NCI-H2029 treated with DMSO at 0.1 percent for 48 hours (cell line): Measurements from ENCODE around the gene SLC37A2.
"Not testable (repeated sequence)": the region's sequence is repeated elsewhere in the genome, so short reads cannot be mapped to it uniquely, and the experiment has no call there.

Experiments used
- DNase-seq: peaks from one replicate; lab custom pipeline; 2025; lab: John Stamatoyannopoulos, UW

Gene SLC37A2

GRCh38 chr11:125062931-125063428 is at the start of gene SLC37A2:
TSS of gene SLC37A2 (plus strand) at chr11:125063305. CDS start at chr11:125063368, 63 bp downstream.
- no peak for DNase-seq

- no peak for DNase-seq
These were observed 46.7 kb upstream of the SLC37A2 start for GRCh38 chr11:125016413-125016812.

DNA sequence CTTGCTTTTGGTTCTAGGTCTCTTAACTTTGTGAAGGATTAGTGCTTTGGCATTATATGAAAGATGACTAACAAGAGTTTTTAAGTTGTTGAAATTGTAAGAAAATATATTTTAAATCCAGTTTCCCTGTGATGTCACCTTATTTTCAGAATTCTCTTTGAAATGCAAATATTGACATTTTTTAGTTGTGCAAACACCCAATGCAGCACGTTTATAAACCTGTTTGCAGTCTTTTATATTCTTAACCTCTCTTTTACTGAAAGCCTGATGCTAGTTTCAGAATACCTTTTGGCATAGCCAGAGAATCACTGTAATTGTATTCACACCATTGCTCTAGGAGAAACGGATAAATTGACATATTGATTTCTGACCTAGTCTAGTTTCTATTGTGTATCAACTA is 42.8 kb upstream of the SLC37A2 start:
- no peak for DNase-seq

GRCh38 chr11:125022551-125022950 is 40.6 kb upstream of the SLC37A2 start:
- no peak for DNase-seq

DNA sequence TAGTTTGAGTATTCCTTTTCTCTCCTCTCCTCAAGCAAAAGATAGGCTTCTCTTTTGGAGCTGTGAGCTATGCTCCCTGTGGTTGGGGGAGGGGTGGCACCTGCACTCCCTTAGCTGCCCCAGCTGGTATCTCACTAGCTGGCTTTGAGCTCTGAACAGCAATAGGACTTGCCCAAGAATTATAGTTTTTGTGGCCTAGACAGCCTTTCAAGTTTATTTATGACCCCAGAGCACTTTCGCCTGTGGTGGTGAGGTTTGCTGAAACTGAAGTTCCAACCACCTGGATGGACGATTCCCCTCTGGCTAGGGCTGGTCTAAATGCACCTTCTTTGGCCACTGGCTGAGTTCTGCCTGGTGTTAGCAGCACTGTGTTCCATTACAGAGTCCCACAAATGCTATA is 37.1 kb upstream of the SLC37A2 start:
- DNase-seq: no peak

GRCh38 chr11:125029431-125029830 is 33.7 kb upstream of the SLC37A2 start:
- not testable (repeated sequence) for DNase-seq

GRCh38 chr11:125036933-125037332 is 26.2 kb upstream of the SLC37A2 start:
- no peak for DNase-seq

GRCh38 chr11:125049164-125049792 is 13.8 kb upstream of the SLC37A2 start:
- no peak for DNase-seq

DNA sequence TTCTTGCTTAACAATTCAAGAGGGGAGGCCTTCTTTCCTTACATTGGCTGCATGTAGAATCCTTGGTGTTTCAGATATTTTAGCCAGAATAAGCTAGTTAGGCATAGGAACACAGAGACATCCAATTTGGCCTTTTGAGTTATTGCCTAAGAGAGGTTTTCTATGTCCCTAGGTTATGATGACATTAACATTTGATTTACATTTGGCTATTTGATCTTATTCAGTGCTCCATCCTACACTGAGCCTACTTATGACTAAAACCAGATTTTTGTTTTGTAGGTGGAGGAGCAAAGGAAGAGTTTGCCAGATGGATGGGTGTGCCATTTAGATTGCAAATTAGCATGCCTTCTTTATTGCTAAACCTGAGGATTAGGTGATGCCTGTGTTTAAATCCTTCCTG is 11.1 kb upstream of the SLC37A2 start:
- no peak for DNase-seq

GRCh38 chr11:125053167-125053566 is 9.9 kb upstream of the SLC37A2 start:
- no peak for DNase-seq

DNA sequence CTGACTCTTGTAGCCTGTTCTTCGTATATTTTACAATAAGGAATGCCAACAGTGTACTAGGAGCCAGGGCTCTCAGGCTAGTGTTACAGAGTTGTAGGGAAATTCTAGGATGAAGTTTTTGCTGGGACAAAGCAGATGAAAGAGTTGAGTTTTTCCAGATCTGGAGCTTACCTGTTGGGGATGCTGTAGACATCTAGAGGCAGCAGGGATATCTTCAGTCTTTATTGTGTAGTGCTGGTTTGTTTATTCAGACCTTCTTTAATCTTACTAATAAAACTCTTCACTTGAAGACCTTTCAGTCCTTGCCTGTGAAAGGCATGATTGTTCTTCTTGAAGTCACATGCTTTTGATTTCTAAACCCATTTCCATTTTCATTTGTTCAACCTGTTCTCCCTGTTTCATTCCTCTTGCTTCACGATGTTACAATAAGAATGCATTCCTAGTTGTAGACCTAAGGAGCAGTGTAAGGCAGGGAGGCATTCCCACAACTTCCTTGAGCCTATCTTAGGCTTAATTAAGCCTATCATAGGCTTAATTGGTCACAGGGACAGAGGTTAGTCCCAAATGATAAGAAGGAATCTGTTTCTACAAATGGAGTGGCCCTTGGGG is 7.9 kb upstream of the SLC37A2 start:
- DNase-seq: no peak

- not testable (repeated sequence) for DNase-seq
These were observed 7.0 kb upstream of the SLC37A2 start for GRCh38 chr11:125056111-125056510.

DNA sequence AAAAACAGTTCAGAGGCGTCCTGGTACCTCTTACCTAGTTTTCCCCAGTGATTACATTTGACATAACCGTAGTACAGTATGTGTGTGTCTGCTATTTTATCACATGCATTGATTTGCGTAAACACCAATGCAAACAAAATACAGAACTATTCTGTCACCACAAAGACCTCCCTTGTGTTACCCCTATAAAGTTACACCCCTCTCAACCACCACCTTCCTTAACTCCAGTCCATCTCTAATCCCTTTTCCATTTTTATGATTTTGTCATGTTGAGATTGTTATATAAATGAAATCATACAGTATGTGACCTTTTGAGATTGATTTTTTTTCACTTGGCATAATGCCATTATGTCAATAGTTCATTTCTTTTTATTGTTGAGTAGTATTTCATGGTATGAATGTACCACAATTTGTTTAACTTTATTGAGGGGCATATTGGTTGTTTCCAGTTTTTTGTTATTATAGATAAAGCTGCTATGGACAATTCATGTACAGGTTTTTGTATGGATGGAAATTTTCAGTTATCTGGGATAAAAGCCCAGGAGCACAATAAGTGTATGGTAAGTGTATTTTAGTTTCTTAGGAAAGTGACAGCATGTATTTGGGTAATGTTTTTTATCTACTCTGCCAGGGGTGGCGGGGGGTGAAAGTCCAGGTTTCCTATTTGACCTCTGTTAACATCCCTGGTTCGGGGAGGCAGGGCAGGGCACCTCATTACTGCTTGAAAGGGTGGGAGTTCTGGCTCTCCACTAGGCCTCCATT is 6.0 kb upstream of the SLC37A2 start:
- DNase-seq: no peak

DNA sequence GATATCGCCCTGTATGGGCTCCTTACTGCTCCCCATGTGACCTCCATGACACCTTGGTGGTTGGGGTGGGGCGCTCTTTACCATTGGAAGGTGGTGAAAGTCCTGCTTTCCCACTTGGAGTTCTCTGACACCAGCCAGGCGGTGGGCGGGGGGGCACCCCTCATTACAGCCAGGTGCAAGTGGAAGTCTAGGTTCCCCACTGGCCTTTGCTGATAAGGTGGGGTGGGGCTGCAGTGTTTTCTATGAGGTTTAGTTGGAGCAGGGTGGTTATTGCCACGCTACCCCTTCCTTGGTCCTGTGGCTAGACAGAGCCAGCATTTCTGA is 5.5 kb upstream of the SLC37A2 start:
- DNase-seq: no peak

- no peak for DNase-seq
These were observed 1.8 kb upstream of the SLC37A2 start for GRCh38 chr11:125061281-125061680.

GRCh38 chr11:125062218-125062930 is 731 bp upstream of the SLC37A2 start:
- DNase-seq: no peak

GRCh38 chr11:125063429-125064043 is 431 bp downstream of the SLC37A2 start:
- no peak for DNase-seq

GRCh38 chr11:125064070-125064469 is 965 bp downstream of the SLC37A2 start:
- no peak for DNase-seq

DNA sequence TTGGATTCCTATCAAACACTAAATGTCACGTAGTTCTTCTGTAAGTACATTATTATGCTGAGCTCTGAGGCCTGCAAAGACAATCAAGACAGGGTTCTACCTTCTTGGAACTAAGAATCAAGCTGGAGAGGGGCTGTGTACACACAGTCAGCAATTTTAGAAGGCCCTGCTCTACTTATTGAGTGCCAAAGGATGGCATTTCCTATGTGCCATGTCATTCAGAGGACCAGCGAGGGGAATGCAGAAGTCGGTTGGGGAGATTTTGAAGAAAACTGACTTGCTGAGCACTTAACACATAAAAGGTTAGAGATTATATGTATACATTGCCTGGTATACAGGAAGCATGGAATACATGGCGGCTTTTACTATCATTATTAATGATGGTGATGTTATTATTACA is 5.3 kb downstream of the SLC37A2 start:
- no peak for DNase-seq

DNA sequence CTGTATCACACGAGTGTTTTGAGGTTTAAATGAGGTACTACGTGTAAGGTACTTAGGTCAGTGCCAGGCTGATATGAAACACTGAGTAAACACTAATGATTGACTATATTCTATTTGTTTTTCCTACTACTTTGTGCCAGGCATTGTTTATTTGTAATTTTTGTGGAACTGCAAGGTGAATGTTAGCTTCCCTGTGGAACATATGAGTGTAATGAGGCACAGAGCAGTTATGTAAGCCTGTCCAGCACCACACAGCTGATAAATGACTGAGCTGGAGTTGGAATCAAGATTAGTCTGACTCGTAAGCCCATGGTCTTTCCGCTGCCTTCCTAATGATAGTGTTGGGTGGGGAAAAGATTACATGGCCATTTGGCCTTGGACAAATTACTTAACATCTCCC is 5.9 kb downstream of the SLC37A2 start:
- no peak for DNase-seq

- no peak for DNase-seq
These were observed 6.7 kb downstream of the SLC37A2 start for GRCh38 chr11:125069796-125070195.

DNA sequence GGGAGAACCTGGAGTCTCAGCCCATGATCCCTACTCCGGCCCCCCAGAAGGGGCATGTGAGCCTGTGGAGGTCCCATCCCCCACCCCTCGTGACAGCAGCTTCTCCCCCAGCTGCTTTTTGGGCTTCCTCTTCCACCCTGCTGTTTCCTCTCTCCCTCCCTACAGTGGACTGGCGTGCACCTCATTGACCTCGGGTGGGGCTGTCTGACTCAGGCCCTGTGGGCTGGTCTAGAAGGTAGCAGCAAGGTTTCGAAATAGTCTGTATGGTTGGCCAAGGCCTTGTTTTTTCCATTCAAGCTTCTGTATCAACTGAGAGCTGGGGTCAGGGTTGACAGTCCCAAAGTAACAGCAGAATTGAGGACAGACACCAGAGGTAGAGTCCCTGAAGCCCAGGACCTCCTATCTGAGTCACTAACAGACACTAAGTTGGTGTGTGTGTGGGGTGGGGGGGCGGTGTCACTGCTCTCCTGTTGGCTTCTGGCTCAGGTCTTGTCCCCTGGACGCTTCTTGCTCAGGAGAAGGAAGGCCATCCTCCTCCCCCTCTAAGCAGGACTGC is 7.7 kb downstream of the SLC37A2 start:
- DNase-seq: no peak
